T-helper 2 cell treated with Interferon-gamma antibody and Interleukin-4, amounts not matched to agents 5 μg/mL and 100 μg/mL, for 36 hours (primary cell): ENCODE measurements around the gene EPHA1.

Experiments
- DNase-seq: peaks from one replicate; pipeline ENCODE4 v3.0.0; 2021; ENCODE audit warnings: low spot score
- H3K27ac Mint-ChIP-seq: one replicate; pipeline ENCODE4 v1.8.0; 2021; ENCODE audit warnings: mild to moderate bottlenecking, mixed read lengths
- H3K27me3 Mint-ChIP-seq: one replicate; pipeline ENCODE4 v1.8.0; 2021; ENCODE audit warnings: low read depth, mixed read lengths
- H3K36me3 Mint-ChIP-seq: one replicate; pipeline ENCODE4 v1.8.0; 2021; ENCODE audit warnings: low read depth, mixed read lengths
- H3K4me1 Mint-ChIP-seq: one replicate; pipeline ENCODE4 v1.8.0; 2021; ENCODE audit warnings: low read depth, mixed read lengths
- H3K4me3 Mint-ChIP-seq: one replicate; pipeline ENCODE4 v1.8.0; 2022; ENCODE audit warnings: mild to moderate bottlenecking, moderate library complexity, mixed read lengths
- H3K9me3 Mint-ChIP-seq: one replicate; pipeline ENCODE4 v1.8.0; 2021; ENCODE audit warnings: mixed read lengths

Gene EPHA1

GRCh38 chr7:143384661-143385631 is 23.7 kb downstream of the EPHA1 start:
- Mint-ChIP-seq H3K9me3 (no peaks in the 10 kb centered on the region), H3K4me1 (peaks cover 15% of the 10 kb centered on the region), H3K36me3 (peaks cover 17% of the 10 kb centered on the region), H3K27me3 (no peaks in the 10 kb centered on the region), H3K4me3 (no peak overlapping the region), H3K27ac (no peak overlapping the region)
- no peak for DNase-seq

- no peak overlapping the region for H3K4me3 Mint-ChIP-seq
Measured at GRCh38 chr7:143384148-143384547, 24.5 kb downstream of the EPHA1 start.

GRCh38 chr7:143383642-143383957 is 25.1 kb downstream of the EPHA1 start:
- Mint-ChIP-seq H3K27me3 (no peaks in the 10 kb centered on the region), H3K9me3 (no peaks in the 10 kb centered on the region), H3K27ac (no peak overlapping the region), H3K4me1 (peaks cover 23% of the 10 kb centered on the region), H3K4me3 (no peak overlapping the region), H3K36me3 (peaks cover 7% of the 10 kb centered on the region)
- DNase-seq = no peak

More at GRCh38 chr7:143384148-143384547, 24.5 kb downstream of the EPHA1 start:
- no peaks in the 10 kb centered on the region for H3K27me3 Mint-ChIP-seq
- peaks cover 9% of the 10 kb centered on the region for H3K36me3 Mint-ChIP-seq
- DNase-seq = no peak
- H3K9me3 Mint-ChIP-seq = no peaks in the 10 kb centered on the region
- peaks cover 17% of the 10 kb centered on the region for H3K4me1 Mint-ChIP-seq
- H3K27ac Mint-ChIP-seq = no peak overlapping the region

- no peak for DNase-seq
- peak overlapping the region; percentile 67 for H3K27ac Mint-ChIP-seq
- H3K36me3 Mint-ChIP-seq = peaks cover 5% of the 10 kb centered on the region
- no peaks in the 10 kb centered on the region for H3K9me3 Mint-ChIP-seq
- H3K4me3 Mint-ChIP-seq = no peak overlapping the region
- H3K27me3 Mint-ChIP-seq = no peaks in the 10 kb centered on the region
- H3K4me1 Mint-ChIP-seq = peaks cover 28% of the 10 kb centered on the region
Measured at GRCh38 chr7:143382791-143383641, 25.6 kb downstream of the EPHA1 start.

GRCh38 chr7:143382126-143382790 is 26.4 kb downstream of the EPHA1 start:
- DNase-seq = no peak
- H3K9me3 Mint-ChIP-seq = no peaks in the 10 kb centered on the region
- H3K27ac Mint-ChIP-seq = peak overlapping the region; percentile 28
- no peak overlapping the region for H3K4me3 Mint-ChIP-seq
- H3K4me1 Mint-ChIP-seq = peaks cover 30% of the 10 kb centered on the region
- H3K36me3 Mint-ChIP-seq = peaks cover 5% of the 10 kb centered on the region
- no peaks in the 10 kb centered on the region for H3K27me3 Mint-ChIP-seq

GRCh38 chr7:143381427-143382125 is 27.1 kb downstream of the EPHA1 start:
- H3K27ac Mint-ChIP-seq = peak overlapping the region; percentile 28
- peaks cover 5% of the 10 kb centered on the region for H3K36me3 Mint-ChIP-seq
- H3K4me3 Mint-ChIP-seq = no peak overlapping the region
- H3K27me3 Mint-ChIP-seq = no peaks in the 10 kb centered on the region
- no peaks in the 10 kb centered on the region for H3K9me3 Mint-ChIP-seq
- H3K4me1 Mint-ChIP-seq = peaks cover 36% of the 10 kb centered on the region
- DNase-seq = no peak

GRCh38 chr7:143380646-143381426 is 27.8 kb downstream of the EPHA1 start, which contains the start of gene ZYX:
TSS of gene ZYX (plus strand) at chr7:143381345. CDS start at chr7:143381572, 227 bp downstream.
- H3K36me3 Mint-ChIP-seq = peaks cover 5% of the 10 kb centered on the region
- no peaks in the 10 kb centered on the region for H3K27me3 Mint-ChIP-seq
- peaks cover 42% of the 10 kb centered on the region for H3K4me1 Mint-ChIP-seq
- no peaks in the 10 kb centered on the region for H3K9me3 Mint-ChIP-seq
- H3K27ac Mint-ChIP-seq = peak within 1 kb of the TSS; percentile 86
- peak within 1 kb of the TSS; percentile 86 for H3K4me3 Mint-ChIP-seq
- DNase-seq = peak; percentile 88

- Mint-ChIP-seq H3K27ac (peak overlapping the region; percentile 86), H3K4me1 (peaks cover 48% of the 10 kb centered on the region), H3K27me3 (no peaks in the 10 kb centered on the region), H3K9me3 (no peaks in the 10 kb centered on the region), H3K4me3 (peak overlapping the region; percentile 86), H3K36me3 (peaks cover 5% of the 10 kb centered on the region)
- peak; percentile 80 for DNase-seq
Measured at GRCh38 chr7:143380260-143380645, 28.4 kb downstream of the EPHA1 start.

- Mint-ChIP-seq H3K36me3 (peaks cover 5% of the 10 kb centered on the region), H3K27ac (peak overlapping the region; percentile 86), H3K4me1 (peaks cover 53% of the 10 kb centered on the region), H3K4me3 (peak overlapping the region; percentile 86), H3K27me3 (no peaks in the 10 kb centered on the region), H3K9me3 (no peaks in the 10 kb centered on the region)
- no peak for DNase-seq
Measured at GRCh38 chr7:143379611-143380259, 28.9 kb downstream of the EPHA1 start.

- Mint-ChIP-seq H3K4me3 (no peak overlapping the region), H3K4me1 (peaks cover 58% of the 10 kb centered on the region), H3K36me3 (no peaks in the 10 kb centered on the region), H3K9me3 (no peaks in the 10 kb centered on the region), H3K27me3 (no peaks in the 10 kb centered on the region), H3K27ac (peak overlapping the region; percentile 28)
- DNase-seq = no peak
Measured at GRCh38 chr7:143376396-143376795, 32.3 kb downstream of the EPHA1 start.

- peaks cover 62% of the 10 kb centered on the region for H3K4me1 Mint-ChIP-seq
- H3K36me3 Mint-ChIP-seq = no peaks in the 10 kb centered on the region
- no peaks in the 10 kb centered on the region for H3K27me3 Mint-ChIP-seq
- no peaks in the 10 kb centered on the region for H3K9me3 Mint-ChIP-seq
- H3K27ac Mint-ChIP-seq = peak overlapping the region; percentile 78
- peak overlapping the region; percentile 29 for H3K4me3 Mint-ChIP-seq
- DNase-seq = no peak
Measured at GRCh38 chr7:143375298-143376034, 33.2 kb downstream of the EPHA1 start.

- no peak for DNase-seq
- no peak overlapping the region for H3K4me3 Mint-ChIP-seq
- H3K9me3 Mint-ChIP-seq = no peaks in the 10 kb centered on the region
- H3K27ac Mint-ChIP-seq = no peak overlapping the region
- no peaks in the 10 kb centered on the region for H3K36me3 Mint-ChIP-seq
- H3K27me3 Mint-ChIP-seq = peaks cover 2% of the 10 kb centered on the region
- H3K4me1 Mint-ChIP-seq = peaks cover 58% of the 10 kb centered on the region
Measured at GRCh38 chr7:143374561-143374960, 34.1 kb downstream of the EPHA1 start.
